GM18868 (cell line): ENCODE measurements around the gene TMEM255B.

Source experiments
- ATAC-seq: cut with Tn5 transposase; IDR thresholded peaks from one replicate; pipeline ENCODE4 v1.9.1; 2021; ENCODE audit warnings: mild to moderate bottlenecking, moderate library complexity; ENCODE audit not compliant: unreplicated experiment

TMEM255B gene

GRCh38 chr13:113766035-113766800 is 7.2 kb downstream of the TMEM255B start:
- no peak for ATAC-seq

- no peak for ATAC-seq
Observed at GRCh38 chr13:113767366-113767765, 8.3 kb downstream of the TMEM255B start.

GRCh38 chr13:113768018-113768905 is 9.2 kb downstream of the TMEM255B start:
- ATAC-seq, result no peak

GRCh38 chr13:113769106-113769505 is 10.1 kb downstream of the TMEM255B start:
- ATAC-seq, result no peak

GRCh38 chr13:113769881-113770280 is 10.9 kb downstream of the TMEM255B start:
- no peak for ATAC-seq

GRCh38 chr13:113770441-113770840 is 11.4 kb downstream of the TMEM255B start:
- no peak for ATAC-seq

- no peak for ATAC-seq
Observed at GRCh38 chr13:113770937-113771336, 11.9 kb downstream of the TMEM255B start.

- ATAC-seq, result no peak
Observed at GRCh38 chr13:113771709-113772331, 12.8 kb downstream of the TMEM255B start.

- ATAC-seq, result no peak
Observed at GRCh38 chr13:113774177-113775107, 15.4 kb downstream of the TMEM255B start.

- ATAC-seq, result no peak
Observed at GRCh38 chr13:113775451-113776145, 16.6 kb downstream of the TMEM255B start.

- ATAC-seq, result no peak
Observed at GRCh38 chr13:113776231-113777125, 17.5 kb downstream of the TMEM255B start.

- ATAC-seq, result no peak
Observed at GRCh38 chr13:113777311-113778260, 18.6 kb downstream of the TMEM255B start.

- ATAC-seq, result no peak
Observed at GRCh38 chr13:113781571-113781970, 22.5 kb downstream of the TMEM255B start.

- no peak for ATAC-seq
Observed at GRCh38 chr13:113782472-113782871, 23.4 kb downstream of the TMEM255B start.

- no peak for ATAC-seq
Observed at GRCh38 chr13:113783200-113783881, 24.3 kb downstream of the TMEM255B start.

- no peak for ATAC-seq
Observed at GRCh38 chr13:113783966-113784644, 25.1 kb downstream of the TMEM255B start.

GRCh38 chr13:113784645-113785024 is 25.6 kb downstream of the TMEM255B start:
- no peak for ATAC-seq
